Small intestine (tissue), 7 donors: ENCODE measurements around the gene GLRA2. TPM values are rescaled to one million over a fixed set of nuclear protein-coding genes. Genes with fewer than 3 reads are reported as not detected.

ENCODE experiments used
- DNase-seq, 2 donors: peaks; one replicate each; pipeline versions ENCODE4 v3.0.0 to v3.0.0-alpha.2; 2013
- FAIRE-seq: peaks from 2 replicates; lab custom pipeline; 2012; peaks lifted over from hg19 to GRCh38; lab: Jason Lieb, UNC
- H3K27ac ChIP-seq, 3 donors: one replicate each; pipeline ENCODE4 v1.5.1; 2013; ENCODE audit warnings: low read length in 2 of 3, mild to moderate bottlenecking in 2 of 3, control low read depth in 1 of 3, inconsistent platforms in 1 of 3, low read depth in 1 of 3, moderate library complexity in 1 of 3
- H3K27me3 ChIP-seq, 3 donors: one replicate each; pipeline ENCODE4 v1.6.1; 2013; ENCODE audit warnings: low read length in 3 of 3, inconsistent platforms in 1 of 3; ENCODE audit not compliant: control insufficient read depth in 3 of 3, insufficient read depth in 3 of 3
- H3K36me3 ChIP-seq, 3 donors: one replicate each; pipeline ENCODE4 v1.6.1; 2013; ENCODE audit warnings: low read length in 3 of 3, inconsistent platforms in 1 of 3, low read depth in 1 of 3, mild to moderate bottlenecking in 1 of 3, moderate library complexity in 1 of 3; ENCODE audit not compliant: control insufficient read depth in 3 of 3, insufficient read depth in 2 of 3
- H3K4me1 ChIP-seq, 3 donors: one replicate each; pipeline ENCODE4 v1.6.1; 2013; ENCODE audit warnings: low read length in 2 of 3, inconsistent platforms in 1 of 3, low read depth in 1 of 3, mild to moderate bottlenecking in 1 of 3, moderate library complexity in 1 of 3; ENCODE audit not compliant: control insufficient read depth in 3 of 3, insufficient read depth in 2 of 3
- H3K4me3 ChIP-seq, 3 donors: one replicate each; pipeline ENCODE4 v1.5.1; 2013; ENCODE audit warnings: low read length in 3 of 3, control low read depth in 1 of 3, inconsistent platforms in 1 of 3, low read depth in 1 of 3, mild to moderate bottlenecking in 1 of 3, moderate library complexity in 1 of 3
- H3K9me3 ChIP-seq, 2 donors: one replicate each; pipeline ENCODE4 v1.6.1; 2013; ENCODE audit warnings: low read depth in 1 of 2, low read length in 1 of 2; ENCODE audit not compliant: control insufficient read depth in 2 of 2, insufficient read depth in 1 of 2
- WGBS, 3 donors: extraction: QIAGEN DNeasy Blood & Tissue Kit; methylation state at CpG; one replicate each; pipeline ENCODE4 v1.1.7; 2013; 5-methylcytosine and 5-hydroxymethylcytosine counted together
- polyA plus RNA-seq, 4 donors: library from polyadenylated mRNA; stranded (reverse) in 3 of 4; unstranded in 1 of 4; fragments of 200-250 nt in 3 of 4; fragments of 120-200 nt in 1 of 4; gene quantifications; one replicate each; pipeline versions ENCODE4 v1.2.1 to v1.2.3, GENCODE V29; 2013
- donor health status: healthy with polysubstance abuse.
- donor health status: control.
- donor health status: control.
- donor health status: Bipolar disorder and iron deficiency.
- donor health status: healthy.

GLRA2 gene
- polyA plus RNA-seq, 4 donors: 0.15 to 0.33 TPM; not detected in 2

GRCh38 chrX:14573161-14573560, 43.8 kb downstream of the GLRA2 start:
- 45 to 84% (median 53%) methylated on average over 2 of the region's 2 CpGs for whole genome bisulfite sequencing, 3 donors
- H3K27ac ChIP-seq: no peak overlapping the region
- no peak for FAIRE-seq
- no peaks in the 10 kb centered on the region for H3K27me3 ChIP-seq
- H3K36me3 ChIP-seq: no peaks in the 10 kb centered on the region
- DNase-seq: no peak
- H3K9me3 ChIP-seq: no peaks in the 10 kb centered on the region
- no peak overlapping the region for H3K4me3 ChIP-seq
- no peaks in the 10 kb centered on the region for H3K4me1 ChIP-seq

GRCh38 chrX:14581081-14581480, 51.7 kb downstream of the GLRA2 start:
- Histone ChIP-seq H3K27me3 (no peaks in the 10 kb centered on the region), H3K4me1 (no peaks in the 10 kb centered on the region), H3K4me3 (no peak overlapping the region), H3K9me3 (no peaks in the 10 kb centered on the region), H3K36me3 (no peaks in the 10 kb centered on the region), H3K27ac (no peak overlapping the region)
- 86 to 92% (median 89%) methylated on average over 8 of the region's 8 CpGs for WGBS, 3 donors
- DNase-seq (no peak), FAIRE-seq (no peak)

- no peak for FAIRE-seq
- no peak for DNase-seq
- no peaks in the 10 kb centered on the region for H3K27me3 ChIP-seq
- H3K4me1 ChIP-seq: no peaks in the 10 kb centered on the region
- no peaks in the 10 kb centered on the region for H3K9me3 ChIP-seq
- H3K4me3 ChIP-seq: no peak overlapping the region
- no peak overlapping the region for H3K27ac ChIP-seq
- WGBS, 3 donors: 90 to 96% (median 91%) methylated on average over 2 of the region's 2 CpGs
- no peaks in the 10 kb centered on the region for H3K36me3 ChIP-seq
Measured at GRCh38 chrX:14584548-14584947, 55.2 kb downstream of the GLRA2 start.

- Histone ChIP-seq H3K36me3 (no peaks in the 10 kb centered on the region), H3K27ac (no peak overlapping the region), H3K4me3 (no peak overlapping the region), H3K9me3 (no peaks in the 10 kb centered on the region), H3K4me1 (no peaks in the 10 kb centered on the region), H3K27me3 (no peaks in the 10 kb centered on the region)
- 61 to 80% (median 63%) methylated on average over 2 of the region's 2 CpGs for WGBS, 3 donors
- DNase-seq: no peak
- no peak for FAIRE-seq
Measured at GRCh38 chrX:14590216-14590615, 60.9 kb downstream of the GLRA2 start.

GRCh38 chrX:14590693-14591424, 61.5 kb downstream of the GLRA2 start:
- no peaks in the 10 kb centered on the region for H3K36me3 ChIP-seq
- H3K27ac ChIP-seq: no peak overlapping the region
- DNase-seq: no peak
- WGBS, 3 donors: 84 to 92% (median 90%) methylated on average over 7 of the region's 7 CpGs
- no peaks in the 10 kb centered on the region for H3K27me3 ChIP-seq
- no peak overlapping the region for H3K4me3 ChIP-seq
- no peak for FAIRE-seq
- no peaks in the 10 kb centered on the region for H3K4me1 ChIP-seq
- H3K9me3 ChIP-seq: no peaks in the 10 kb centered on the region

- H3K4me3 ChIP-seq: no peak overlapping the region
- no peak overlapping the region for H3K27ac ChIP-seq
- 48 to 86% (median 74%) methylated on average over 2 of the region's 2 CpGs for WGBS, 3 donors
- no peaks in the 10 kb centered on the region for H3K36me3 ChIP-seq
- no peaks in the 10 kb centered on the region for H3K27me3 ChIP-seq
- no peaks in the 10 kb centered on the region for H3K9me3 ChIP-seq
- DNase-seq (no peak), FAIRE-seq (no peak)
- no peaks in the 10 kb centered on the region for H3K4me1 ChIP-seq
Measured at GRCh38 chrX:14591976-14592375, 62.6 kb downstream of the GLRA2 start.

GRCh38 chrX:14594521-14594920, 65.2 kb downstream of the GLRA2 start:
- H3K4me1 ChIP-seq: no peaks in the 10 kb centered on the region
- H3K27ac ChIP-seq: no peak overlapping the region
- no peaks in the 10 kb centered on the region for H3K9me3 ChIP-seq
- H3K36me3 ChIP-seq: no peaks in the 10 kb centered on the region
- DNase-seq: no peak
- FAIRE-seq: no peak
- no peaks in the 10 kb centered on the region for H3K27me3 ChIP-seq
- no peak overlapping the region for H3K4me3 ChIP-seq

GRCh38 chrX:14598330-14598729, 69.0 kb downstream of the GLRA2 start:
- Histone ChIP-seq H3K4me3 (no peak overlapping the region), H3K9me3 (no peaks in the 10 kb centered on the region), H3K27me3 (no peaks in the 10 kb centered on the region), H3K4me1 (no peaks in the 10 kb centered on the region), H3K36me3 (no peaks in the 10 kb centered on the region), H3K27ac (no peak overlapping the region)
- DNase-seq (no peak), FAIRE-seq (no peak)
- WGBS, 3 donors: 47 to 62% (median 48%) methylated on average over 3 of the region's 3 CpGs

GRCh38 chrX:14607446-14607985, 78.2 kb downstream of the GLRA2 start:
- Histone ChIP-seq H3K36me3 (no peaks in the 10 kb centered on the region), H3K4me3 (no peak overlapping the region), H3K9me3 (no peaks in the 10 kb centered on the region), H3K27ac (no peak overlapping the region), H3K4me1 (no peaks in the 10 kb centered on the region), H3K27me3 (no peaks in the 10 kb centered on the region)
- 36 to 72% (median 49%) methylated on average over 3 of the region's 3 CpGs for WGBS, 3 donors
- no peak for FAIRE-seq
- DNase-seq: no peak
